Body of pancreas (tissue), 4 donors: Measurements from ENCODE around the gene TMEM91. TPM values are rescaled to one million over a fixed set of nuclear protein-coding genes. Genes with fewer than 3 reads are reported as not detected.

ENCODE experiments used
- ATAC-seq: fragments of 150-250 bp; one replicate; pipeline ENCODE4 v1.9.1; 2016
- DNase-seq, 4 donors: peaks; one replicate each; pipeline ENCODE4 v3.0.0-alpha.2; 2019
- H3K27ac ChIP-seq, 4 donors: fragments of 200-600 bp; sonication (generic); 1 replicate in 3 of 4; 2 replicates in 1 of 4; pipeline versions ENCODE4 v1.5.1 to v1.6.1; 2016 to 2019; ENCODE audit warnings: mild to moderate bottlenecking in 1 of 4, mixed read lengths in 1 of 4, moderate library complexity in 1 of 4
- H3K27me3 ChIP-seq, 2 donors: fragments of 200-600 bp; sonication (generic); one replicate each; pipeline ENCODE4 v1.6.0; 2016; ENCODE audit warnings: mild to moderate bottlenecking in 1 of 2
- H3K36me3 ChIP-seq, 2 donors: fragments of 200-600 bp; sonication (generic); replicated peaks in 1 of 2; 2 replicates each; pipeline ENCODE4 v1.5.1; 2016; ENCODE audit warnings: low read depth in 2 of 2; ENCODE audit not compliant: insufficient read depth in 1 of 2
- H3K4me1 ChIP-seq: fragments of 200-600 bp; sonication (generic); one replicate; pipeline ENCODE4 v1.6.0; 2016
- H3K4me3 ChIP-seq, 2 donors: fragments of 200-600 bp; sonication (generic); 1 replicate in 1 of 2; 2 replicates in 1 of 2; pipeline ENCODE4 v1.5.1; 2016 to 2019
- H3K9me3 ChIP-seq, 3 donors: fragments of 200-600 bp; sonication (generic); 1 replicate in 2 of 3; 2 replicates in 1 of 3; pipeline ENCODE4 v1.5.1; 2016
- CTCF ChIP-seq, 7 experiments: fragments of 450-650 bp in 4 of 7; fragments of 200-600 bp in 3 of 7; sonication (generic) in 3 of 7; IDR thresholded peaks; one replicate each; pipeline ENCODE4 v1.5.1; 2016 to 2019; ENCODE audit warnings: antibody characterized with exemption in 7 of 7
- POLR2A ChIP-seq, 3 donors: fragments of 450-650 bp; IDR thresholded peaks; one replicate each; pipeline ENCODE4 v1.6.1; 2016; ENCODE audit warnings: antibody characterized with exemption in 3 of 3, mild to moderate bottlenecking in 2 of 3
- WGBS, 2 donors: methylation state at CpG; one replicate each; pipeline ENCODE4 v1.1.5; 2017; 5-methylcytosine and 5-hydroxymethylcytosine counted together
- intact Hi-C: fragments of 100-400 bp; cut with DNase I; formaldehyde crosslinking; loops from one replicate; pipeline ENCODE4 v1.15.1; 2023
- total RNA-seq, 2 donors: library from RNA; depleted of rRNA; stranded (reverse); fragments of >200 nt; gene quantifications; one replicate each; pipeline ENCODE4 v1.1.0, GENCODE V29; 2016

The TMEM91 gene
- total RNA-seq, 2 donors from 2014 or later: 7.5 to 15.5 TPM

- no peak overlapping the region for H3K4me3 ChIP-seq
- no peaks in the 10 kb centered on the region for H3K27me3 ChIP-seq
- peak overlapping the region in 3 of 4 donors; percentile 18 to 85 (median 48) for H3K27ac ChIP-seq
- DNase-seq (peak in 2 of 4 donors; percentile 39 to 55), ATAC-seq (peak; percentile 13)
- intact Hi-C loops: no loop called here
- H3K36me3 ChIP-seq: peaks cover 4 to 7% of the 10 kb centered on the region in 2 donors
- no peaks in the 10 kb centered on the region for H3K9me3 ChIP-seq
- TF ChIP-seq POLR2A (IDR thresholded peaks at IDR 0.05): no peak
- peaks cover 37% of the 10 kb centered on the region for H3K4me1 ChIP-seq
- WGBS, 2 donors: 60 to 78% methylated on average over 4 to 11 of the region's 11 CpGs
Observed at GRCh38 chr19:41411968-41412265, 35.6 kb downstream of the TMEM91 start.

- 93 to 100% methylated on average over 4 to 5 of the region's 5 CpGs for WGBS, 2 donors
- no peak for DNase-seq
- Histone ChIP-seq H3K4me1 (peaks cover 37% of the 10 kb centered on the region), H3K4me3 (no peak overlapping the region), H3K9me3 (no peaks in the 10 kb centered on the region), H3K36me3 (peaks cover 4 to 7% of the 10 kb centered on the region in 2 donors), H3K27ac (no peak overlapping the region), H3K27me3 (no peaks in the 10 kb centered on the region)
- no peak for TF ChIP-seq POLR2A (IDR thresholded peaks at IDR 0.05)
- no peak for TF ChIP-seq CTCF (IDR thresholded peaks at IDR 0.05)
- ATAC-seq: no peak
- intact Hi-C loops: no loop called here
Observed at GRCh38 chr19:41412953-41413352, 36.6 kb downstream of the TMEM91 start.

- Histone ChIP-seq H3K27ac (no peak overlapping the region), H3K4me3 (no peak overlapping the region), H3K36me3 (peaks cover 4 to 9% of the 10 kb centered on the region in 2 donors), H3K4me1 (peaks cover 30% of the 10 kb centered on the region), H3K27me3 (no peaks in the 10 kb centered on the region), H3K9me3 (no peaks in the 10 kb centered on the region)
- TF ChIP-seq POLR2A (IDR thresholded peaks at IDR 0.05) (no peak), CTCF (IDR thresholded peaks at IDR 0.05) (no peak)
- no peak for ATAC-seq
- WGBS, 2 donors: 90 to 92% methylated on average over 2 to 10 of the region's 10 CpGs
- DNase-seq: no peak
- intact Hi-C loops: no loop called here
Observed at GRCh38 chr19:41413947-41414346, 37.6 kb downstream of the TMEM91 start.

GRCh38 chr19:41414461-41414860 lies 38.1 kb downstream of the TMEM91 start:
- TF ChIP-seq CTCF (IDR thresholded peaks at IDR 0.05) (no peak), POLR2A (IDR thresholded peaks at IDR 0.05) (no peak)
- H3K4me1 ChIP-seq: peaks cover 25% of the 10 kb centered on the region
- no peak overlapping the region for H3K27ac ChIP-seq
- H3K9me3 ChIP-seq: no peaks in the 10 kb centered on the region
- WGBS, 2 donors: 88 to 90% methylated on average over 9 of the region's 9 CpGs
- H3K36me3 ChIP-seq: peaks cover 4 to 14% of the 10 kb centered on the region in 2 donors
- DNase-seq (no peak), ATAC-seq (no peak)
- no peak overlapping the region for H3K4me3 ChIP-seq
- intact Hi-C loops: no loop called here
- no peaks in the 10 kb centered on the region for H3K27me3 ChIP-seq

GRCh38 chr19:41415154-41415571 lies 38.8 kb downstream of the TMEM91 start:
- H3K27ac ChIP-seq: no peak overlapping the region
- ATAC-seq: no peak
- peak in 3 of 4 donors; percentile 31 to 55 (median 46) for DNase-seq
- H3K4me3 ChIP-seq: no peak overlapping the region
- 83 to 95% methylated on average over 2 to 9 of the region's 9 CpGs for WGBS, 2 donors
- peaks cover 4 to 14% of the 10 kb centered on the region in 2 donors for H3K36me3 ChIP-seq
- no peaks in the 10 kb centered on the region for H3K9me3 ChIP-seq
- H3K27me3 ChIP-seq: no peaks in the 10 kb centered on the region
- H3K4me1 ChIP-seq: peaks cover 18% of the 10 kb centered on the region
- intact Hi-C loops: no loop called here
- TF ChIP-seq CTCF (IDR thresholded peaks at IDR 0.05): no peak
- no peak for TF ChIP-seq POLR2A (IDR thresholded peaks at IDR 0.05)
